NOMO-1 treated with dmso at 0.1 percent for 144 hours (cell line): ENCODE measurements around the gene PLLP.
"Not testable (repeated sequence)": the region's sequence is repeated elsewhere in the genome, so short reads cannot be mapped to it uniquely, and the experiment has no call there.

Experiments used
- DNase-seq: peaks from one replicate; lab custom pipeline; 2025; ENCODE audit not compliant: unreplicated experiment; lab: John Stamatoyannopoulos, UW

The PLLP gene

GRCh38 chr16:57273826-57274225 lies 10.6 kb downstream of the PLLP start:
- no peak for DNase-seq

GRCh38 chr16:57273359-57273758 lies 11.1 kb downstream of the PLLP start:
- DNase-seq = no peak

- no peak for DNase-seq
Observed at GRCh38 chr16:57271867-57272495, 12.5 kb downstream of the PLLP start.

- DNase-seq = no peak
Observed at GRCh38 chr16:57271063-57271345, 13.5 kb downstream of the PLLP start.

GRCh38 chr16:57270221-57271062 lies 14.0 kb downstream of the PLLP start:
- DNase-seq = no peak

GRCh38 chr16:57268804-57269800 lies 15.4 kb downstream of the PLLP start:
- DNase-seq = no peak

GRCh38 chr16:57267343-57267742 lies 17.1 kb downstream of the PLLP start:
- not testable (repeated sequence) for DNase-seq

- no peak for DNase-seq
Observed at GRCh38 chr16:57266531-57267260, 17.8 kb downstream of the PLLP start.

GRCh38 chr16:57265850-57266530 lies 18.5 kb downstream of the PLLP start:
- no peak for DNase-seq

GRCh38 chr16:57264950-57265371 lies 19.5 kb downstream of the PLLP start:
- no peak for DNase-seq

GRCh38 chr16:57264381-57264780 lies 20.1 kb downstream of the PLLP start:
- DNase-seq = no peak

- no peak for DNase-seq
Observed at GRCh38 chr16:57263541-57264351, 20.7 kb downstream of the PLLP start.

- DNase-seq = no peak
Observed at GRCh38 chr16:57262841-57263540, 21.5 kb downstream of the PLLP start.

GRCh38 chr16:57261806-57262205 lies 22.7 kb downstream of the PLLP start:
- no peak for DNase-seq

- DNase-seq = no peak
Observed at GRCh38 chr16:57260294-57260929, 24.1 kb downstream of the PLLP start.

GRCh38 chr16:57258910-57259475 lies 25.5 kb downstream of the PLLP start:
- DNase-seq = no peak

- DNase-seq = no peak
Observed at GRCh38 chr16:57258226-57258909, 26.1 kb downstream of the PLLP start.
